Measurements from ENCODE around the gene NEUROG3. TPM values are rescaled to one million over a fixed set of nuclear protein-coding genes. Genes with fewer than 3 reads are reported as not detected.

Gene NEUROG3, protein sequence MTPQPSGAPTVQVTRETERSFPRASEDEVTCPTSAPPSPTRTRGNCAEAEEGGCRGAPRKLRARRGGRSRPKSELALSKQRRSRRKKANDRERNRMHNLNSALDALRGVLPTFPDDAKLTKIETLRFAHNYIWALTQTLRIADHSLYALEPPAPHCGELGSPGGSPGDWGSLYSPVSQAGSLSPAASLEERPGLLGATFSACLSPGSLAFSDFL
- not detected for total RNA-seq
- not detected for polyA plus RNA-seq
- long read RNA-seq, donor 1, result 0 reads
- long read RNA-seq, donor 2, partial matches to known transcripts, result 0 of 1 reads
- long read RNA-seq, donor 2, other reads (novel, unspliced or antisense), result 0 of 1 reads
- long read RNA-seq, donor 3, result 0 reads
- long read RNA-seq, donor 4, result 0 reads
- long read RNA-seq, donor 5, partial matches to known transcripts, result 0 of 2 reads
- long read RNA-seq, donor 5, other reads (novel, unspliced or antisense), result 0 of 2 reads
- long read RNA-seq, donor 6, partial matches to known transcripts, result 0 of 2 reads
- long read RNA-seq, donor 6, other reads (novel, unspliced or antisense), result 0 of 2 reads
- long read RNA-seq, donor 7, result 0 reads
- long read RNA-seq, donor 8, partial matches to known transcripts, result 0 of 1 reads
- long read RNA-seq, donor 8, other reads (novel, unspliced or antisense), result 0 of 1 reads
- long read RNA-seq, donor 9, result 0 reads
- long read RNA-seq, donor 10, result 0 reads

GRCh38 chr10:69573056-69573806 is at the start of gene NEUROG3:
Gene NEUROG3, minus strand, starts transcription at chr10:69573422. Its CDS starts 379 bp downstream, at chr10:69573043.
- TF ChIP-seq EP300 (IDR thresholded peaks at IDR 0.05) (no peak), POLR2AphosphoS5 (IDR thresholded peaks at IDR 0.05) (no peak), POLR2A (IDR thresholded peaks at IDR 0.05) (no peak)
- TF ChIP-seq, protein P1, sequence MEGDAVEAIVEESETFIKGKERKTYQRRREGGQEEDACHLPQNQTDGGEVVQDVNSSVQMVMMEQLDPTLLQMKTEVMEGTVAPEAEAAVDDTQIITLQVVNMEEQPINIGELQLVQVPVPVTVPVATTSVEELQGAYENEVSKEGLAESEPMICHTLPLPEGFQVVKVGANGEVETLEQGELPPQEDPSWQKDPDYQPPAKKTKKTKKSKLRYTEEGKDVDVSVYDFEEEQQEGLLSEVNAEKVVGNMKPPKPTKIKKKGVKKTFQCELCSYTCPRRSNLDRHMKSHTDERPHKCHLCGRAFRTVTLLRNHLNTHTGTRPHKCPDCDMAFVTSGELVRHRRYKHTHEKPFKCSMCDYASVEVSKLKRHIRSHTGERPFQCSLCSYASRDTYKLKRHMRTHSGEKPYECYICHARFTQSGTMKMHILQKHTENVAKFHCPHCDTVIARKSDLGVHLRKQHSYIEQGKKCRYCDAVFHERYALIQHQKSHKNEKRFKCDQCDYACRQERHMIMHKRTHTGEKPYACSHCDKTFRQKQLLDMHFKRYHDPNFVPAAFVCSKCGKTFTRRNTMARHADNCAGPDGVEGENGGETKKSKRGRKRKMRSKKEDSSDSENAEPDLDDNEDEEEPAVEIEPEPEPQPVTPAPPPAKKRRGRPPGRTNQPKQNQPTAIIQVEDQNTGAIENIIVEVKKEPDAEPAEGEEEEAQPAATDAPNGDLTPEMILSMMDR (IDR thresholded peaks at IDR 0.05), result no peak
- intact Hi-C loops (cut with DNase I; ENCODE audit: low total_unique reads), result no loop called here
- Histone ChIP-seq H3K27me3 (peaks cover 45 to 100% (median 94%) of the 10 kb centered on the region in 3 donors), H3K9me3 (peaks cover 0 to 7% (median 0%) of the 10 kb centered on the region in 4 donors), H3K27ac (no peak within 1 kb of the TSS), H3K4me1 (peaks cover 10 to 49% (median 29%) of the 10 kb centered on the region in 4 donors), H3K4me3 (peak within 1 kb of the TSS; percentile 14 to 41 (median 30)), H3K36me3 (no peaks in the 10 kb centered on the region)
- no peak for DNase-seq
- WGBS, 5 donors, result 1 to 2% (median 1%) methylated on average over 22 to 53 of the region's 53 CpGs

- DNase-seq, result no peak
- no peak overlapping the region for H3K4me3 ChIP-seq
- H3K36me3 ChIP-seq, result no peaks in the 10 kb centered on the region
- H3K27me3 ChIP-seq, result peaks cover 0 to 16% (median 3%) of the 10 kb centered on the region in 3 donors
- H3K9me3 ChIP-seq, result no peaks in the 10 kb centered on the region
- no peak for TF ChIP-seq POLR2AphosphoS5 (IDR thresholded peaks at IDR 0.05)
- H3K4me1 ChIP-seq, result no peaks in the 10 kb centered on the region
- intact Hi-C loops (cut with DNase I; ENCODE audit: low total_unique reads), result no loop called here
- 54 to 56% (median 55%) methylated on average over 5 of the region's 5 CpGs for WGBS, 5 donors
- no peak overlapping the region for H3K27ac ChIP-seq
These were observed 47.4 kb upstream of the NEUROG3 start for GRCh38 chr10:69620625-69621024.

- TF ChIP-seq POLR2AphosphoS5 (IDR thresholded peaks at IDR 0.05) (no peak), POLR2A (IDR thresholded peaks at IDR 0.05) (no peak), EP300 (IDR thresholded peaks at IDR 0.05) (no peak)
- H3K27ac ChIP-seq, result no peak overlapping the region
- no peak overlapping the region for H3K4me3 ChIP-seq
- H3K27me3 ChIP-seq, result peaks cover 0 to 16% (median 3%) of the 10 kb centered on the region in 3 donors
- no peaks in the 10 kb centered on the region for H3K9me3 ChIP-seq
- H3K4me1 ChIP-seq, result no peaks in the 10 kb centered on the region
- H3K36me3 ChIP-seq, result no peaks in the 10 kb centered on the region
- DNase-seq, result no peak
- intact Hi-C loops (cut with DNase I; ENCODE audit: low total_unique reads), result no loop called here
- WGBS, 5 donors, result 75 to 88% (median 83%) methylated on average over 7 of the region's 7 CpGs
These were observed 46.4 kb upstream of the NEUROG3 start for GRCh38 chr10:69619626-69620025.

DNA sequence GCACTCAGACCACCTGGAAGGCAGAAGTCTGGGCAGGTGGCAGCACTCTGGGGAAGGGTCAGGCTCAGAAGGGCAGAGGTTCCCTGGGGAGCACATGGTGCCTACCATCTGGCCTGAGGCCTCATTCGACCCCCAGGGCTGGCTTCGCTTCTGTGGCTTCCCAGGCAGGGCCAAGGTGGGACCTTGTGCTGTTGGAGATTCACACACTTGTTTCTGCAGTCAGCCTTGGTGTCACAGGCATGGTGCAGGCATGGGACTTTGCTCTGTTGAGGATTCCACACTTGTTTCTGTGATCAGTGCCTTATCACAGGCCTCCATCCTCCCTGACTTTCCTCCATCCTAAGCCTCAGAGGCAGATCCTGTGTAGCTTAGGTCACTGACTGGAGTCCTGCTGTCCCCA is 45.5 kb upstream of the NEUROG3 start:
- intact Hi-C loops (cut with DNase I; ENCODE audit: low total_unique reads), result no loop called here
- no peak for DNase-seq
- Histone ChIP-seq H3K4me1 (no peaks in the 10 kb centered on the region), H3K27ac (no peak overlapping the region), H3K4me3 (no peak overlapping the region), H3K36me3 (no peaks in the 10 kb centered on the region), H3K27me3 (peaks cover 0 to 16% (median 3%) of the 10 kb centered on the region in 3 donors), H3K9me3 (no peaks in the 10 kb centered on the region)
- TF ChIP-seq, protein P1 (IDR thresholded peaks at IDR 0.05), result no peak
- TF ChIP-seq POLR2A (IDR thresholded peaks at IDR 0.05), result no peak
- WGBS, 5 donors, result 74 to 89% (median 86%) methylated on average over 2 of the region's 2 CpGs

- intact Hi-C loops (cut with DNase I; ENCODE audit: low total_unique reads), result no loop called here
- 60 to 80% (median 76%) methylated on average over 4 of the region's 4 CpGs for WGBS, 5 donors
- H3K36me3 ChIP-seq, result no peaks in the 10 kb centered on the region
- H3K4me3 ChIP-seq, result no peak overlapping the region
- DNase-seq, result no peak
- no peak overlapping the region for H3K27ac ChIP-seq
- H3K9me3 ChIP-seq, result no peaks in the 10 kb centered on the region
- no peaks in the 10 kb centered on the region for H3K4me1 ChIP-seq
- TF ChIP-seq EP300 (IDR thresholded peaks at IDR 0.05) (no peak), POLR2AphosphoS5 (IDR thresholded peaks at IDR 0.05) (no peak), POLR2A (IDR thresholded peaks at IDR 0.05) (no peak)
- TF ChIP-seq, protein P1 (IDR thresholded peaks at IDR 0.05), result no peak
- peaks cover 0 to 16% (median 3%) of the 10 kb centered on the region in 3 donors for H3K27me3 ChIP-seq
These were observed 43.1 kb upstream of the NEUROG3 start for GRCh38 chr10:69616358-69616757.

Measured in stomach (tissue), 19 donors.